GM13977 (cell line): ENCODE results near the gene PDE7B.

ENCODE experiments used
- DNase-seq: peaks from one replicate; pipeline ENCODE4 v3.0.0; 2012; ENCODE audit warnings: low spot score
- in situ Hi-C: fragments of 300-500 bp; cut with MboI; formaldehyde crosslinking; loops from one replicate; pipeline ENCODE4 v1.12.0; 2022; ENCODE audit warnings: low sequenced_read_pairs, low pct_unique_long_range_greater_than_20kb, mixed read lengths, inconsistent platforms; ENCODE audit not compliant: unreplicated experiment
- TF ChIP-seq, protein P1 (sequence below): IDR thresholded peaks from 2 replicates; pipeline ENCODE4 v1.5.1; 2012; ENCODE audit warnings: mild to moderate bottlenecking, control low read depth; ENCODE audit not compliant: insufficient read depth; ENCODE audit errors: extremely low read depth, missing control alignments

Gene PDE7B

DNA sequence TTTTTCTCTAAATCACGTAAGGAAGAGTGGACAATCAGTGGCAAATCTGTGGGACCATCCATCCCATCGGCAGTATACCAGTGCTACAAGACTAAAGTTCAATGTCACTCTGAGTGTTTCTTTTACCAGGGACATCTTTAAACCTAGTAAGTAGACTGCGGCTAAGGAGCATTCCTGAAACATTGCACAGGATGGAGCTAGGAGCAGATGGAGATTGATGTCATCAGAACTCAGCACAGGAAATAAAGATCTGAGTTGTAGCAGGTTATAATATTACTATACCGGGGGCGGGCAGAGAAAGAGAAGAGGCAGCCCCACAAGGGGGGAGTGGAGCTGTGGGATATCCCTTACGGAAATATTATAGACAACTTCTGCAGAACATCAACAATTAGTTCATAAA is 236.5 kb downstream of the PDE7B start:
- TF ChIP-seq, protein P1, sequence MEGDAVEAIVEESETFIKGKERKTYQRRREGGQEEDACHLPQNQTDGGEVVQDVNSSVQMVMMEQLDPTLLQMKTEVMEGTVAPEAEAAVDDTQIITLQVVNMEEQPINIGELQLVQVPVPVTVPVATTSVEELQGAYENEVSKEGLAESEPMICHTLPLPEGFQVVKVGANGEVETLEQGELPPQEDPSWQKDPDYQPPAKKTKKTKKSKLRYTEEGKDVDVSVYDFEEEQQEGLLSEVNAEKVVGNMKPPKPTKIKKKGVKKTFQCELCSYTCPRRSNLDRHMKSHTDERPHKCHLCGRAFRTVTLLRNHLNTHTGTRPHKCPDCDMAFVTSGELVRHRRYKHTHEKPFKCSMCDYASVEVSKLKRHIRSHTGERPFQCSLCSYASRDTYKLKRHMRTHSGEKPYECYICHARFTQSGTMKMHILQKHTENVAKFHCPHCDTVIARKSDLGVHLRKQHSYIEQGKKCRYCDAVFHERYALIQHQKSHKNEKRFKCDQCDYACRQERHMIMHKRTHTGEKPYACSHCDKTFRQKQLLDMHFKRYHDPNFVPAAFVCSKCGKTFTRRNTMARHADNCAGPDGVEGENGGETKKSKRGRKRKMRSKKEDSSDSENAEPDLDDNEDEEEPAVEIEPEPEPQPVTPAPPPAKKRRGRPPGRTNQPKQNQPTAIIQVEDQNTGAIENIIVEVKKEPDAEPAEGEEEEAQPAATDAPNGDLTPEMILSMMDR, result no peak
- in situ Hi-C loops, result no loop called here
- no peak for DNase-seq

DNA sequence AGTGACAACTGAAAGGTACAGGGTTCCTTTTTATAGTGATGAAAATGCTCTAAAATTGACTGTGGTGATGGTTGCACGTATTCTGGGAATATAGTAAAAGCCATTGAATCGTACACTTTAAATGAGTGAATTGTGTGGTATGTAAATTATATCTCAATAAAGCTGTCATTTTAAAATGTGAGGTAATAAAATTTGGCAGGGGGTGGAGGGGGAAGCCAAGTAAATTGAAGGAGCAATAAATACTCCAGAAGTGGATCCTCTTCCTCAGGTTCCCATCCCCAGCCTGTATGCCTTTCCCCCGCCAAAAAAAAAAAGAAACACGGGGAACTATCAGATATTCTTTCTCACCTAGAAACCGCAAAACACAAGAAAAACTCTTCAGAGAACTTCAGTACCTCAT is 237.2 kb downstream of the PDE7B start:
- TF ChIP-seq, protein P1, result no peak
- DNase-seq, result no peak
- in situ Hi-C loops, result no loop called here

DNA sequence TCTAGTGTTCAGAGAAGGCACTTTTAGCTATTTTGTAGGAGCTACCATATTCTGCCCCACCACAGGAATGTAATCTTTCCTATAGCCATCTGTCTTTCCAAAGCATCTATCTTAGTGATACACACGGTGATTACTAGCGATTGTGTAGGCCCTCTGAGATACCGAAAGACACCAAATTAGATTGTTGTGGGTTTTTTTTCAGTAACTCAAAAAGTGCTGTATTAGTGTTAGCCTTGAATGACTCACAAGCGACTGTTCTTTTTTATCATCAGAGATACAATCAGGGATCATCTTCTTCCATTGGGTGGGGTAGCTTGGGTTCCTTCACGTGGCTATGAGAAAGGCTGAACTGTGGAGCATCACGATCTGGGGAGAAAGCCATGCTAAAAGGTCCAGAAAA is 238.4 kb downstream of the PDE7B start:
- no peak for DNase-seq
- TF ChIP-seq, protein P1, result no peak
- in situ Hi-C loops, result no loop called here

DNA sequence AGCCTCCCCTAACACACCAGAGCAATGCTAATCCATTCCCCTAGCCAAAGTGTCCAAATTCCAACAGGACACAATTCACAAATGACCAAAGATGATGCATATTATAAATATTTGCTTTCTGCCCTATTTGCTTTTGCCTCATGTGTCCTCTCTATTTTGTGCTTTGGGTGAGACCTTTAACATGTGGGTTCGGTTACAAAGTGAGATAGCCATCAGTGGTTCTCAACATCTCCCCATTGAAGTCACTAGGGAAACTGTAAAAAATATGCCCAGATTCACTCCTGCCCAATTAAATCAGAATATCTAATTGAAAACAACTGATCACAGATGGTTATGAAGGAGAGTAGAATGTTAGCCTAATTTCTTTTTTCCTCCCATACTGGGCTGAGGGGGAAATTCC is 239.4 kb downstream of the PDE7B start:
- TF ChIP-seq, protein P1, result no peak
- in situ Hi-C loops, result no loop called here
- DNase-seq, result no peak

DNA sequence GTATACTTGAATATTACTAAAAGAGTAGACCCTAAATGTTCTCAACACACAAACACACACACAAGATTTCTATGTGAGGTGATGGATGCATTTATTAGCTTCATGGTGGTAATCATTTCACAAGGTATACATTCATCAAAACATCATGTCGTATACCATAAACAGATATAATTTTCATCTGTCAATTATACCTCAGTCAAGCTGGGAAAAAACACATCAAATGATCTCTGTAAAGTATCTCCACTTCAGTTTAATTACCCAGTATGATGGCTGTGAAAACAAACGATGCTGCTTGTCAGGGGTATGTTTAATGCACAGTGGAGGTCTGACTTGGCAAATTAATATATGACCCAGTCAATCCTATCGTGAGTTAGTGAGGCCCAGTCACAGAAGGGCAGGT is 241.4 kb downstream of the PDE7B start:
- in situ Hi-C loops, result no loop called here
- TF ChIP-seq, protein P1, result no peak
- DNase-seq, result no peak

DNA sequence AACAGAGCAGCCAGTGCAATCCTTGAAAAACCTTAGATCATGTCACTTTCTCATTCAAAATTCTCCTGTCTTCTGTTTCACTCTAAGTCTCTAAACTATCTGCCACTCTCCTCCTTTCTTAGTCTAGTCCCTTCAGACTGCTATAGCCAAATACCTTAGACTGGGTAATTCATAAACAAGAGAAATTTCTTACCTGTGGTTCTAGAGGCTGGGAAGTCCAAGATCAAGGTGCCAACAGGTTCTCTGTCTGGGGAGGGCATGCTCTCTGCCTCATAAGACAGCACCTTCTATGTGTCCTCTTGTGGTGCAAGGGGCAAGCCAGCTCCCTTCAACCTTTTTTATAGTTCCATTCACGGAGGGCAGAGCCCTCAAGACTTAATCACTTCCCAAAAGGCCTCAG is 242.3 kb downstream of the PDE7B start:
- TF ChIP-seq, protein P1, result no peak
- in situ Hi-C loops, result no loop called here
- DNase-seq, result no peak

DNA sequence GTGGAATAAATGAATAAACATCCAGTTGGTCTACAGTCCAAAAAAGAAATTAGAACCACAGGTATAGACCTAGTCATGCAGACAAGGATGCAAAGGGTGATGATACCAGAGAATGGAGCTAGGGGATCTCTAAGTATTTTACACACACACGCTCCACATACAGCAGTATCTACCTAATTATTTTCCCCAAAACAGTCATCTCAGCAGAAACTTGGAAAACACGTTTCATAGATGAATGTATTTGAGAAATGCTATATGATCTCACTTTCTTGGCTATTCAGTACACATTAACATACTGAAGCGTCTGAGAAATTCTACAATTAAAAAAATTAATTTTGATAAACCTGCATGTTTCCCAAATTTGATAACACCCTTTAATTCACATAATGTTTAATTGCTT is 243.3 kb downstream of the PDE7B start:
- in situ Hi-C loops, result no loop called here
- no peak for DNase-seq
- TF ChIP-seq, protein P1, result no peak
